Right kidney (tissue), 1 donor: ENCODE data around the gene C12orf42.
A peak's percentile ranks its signal among the peaks of the same experiment; 100 is the strongest.

ENCODE experiments used
- DNase-seq: peaks from one replicate; pipeline ENCODE4 v3.0.0-alpha.2; 2016

C12orf42 gene

DNA sequence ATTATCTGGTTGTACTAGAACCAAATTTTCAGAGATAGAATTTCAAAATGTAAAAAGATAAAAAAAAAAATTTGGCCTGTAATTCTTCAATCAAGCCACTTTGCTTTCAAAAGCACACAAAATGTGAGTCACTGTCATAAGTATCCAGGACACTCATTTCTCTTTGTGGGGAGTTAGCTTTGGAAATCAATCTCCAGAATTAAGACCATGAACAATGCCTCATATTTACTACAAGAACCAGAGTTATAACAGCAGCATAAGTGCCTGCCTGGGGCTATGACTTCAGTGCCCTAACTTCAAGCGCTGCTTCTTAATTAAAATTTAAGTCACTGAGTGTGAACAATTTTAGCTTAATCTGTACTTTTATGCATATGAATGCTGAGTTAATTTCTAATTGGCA is 162.1 kb downstream of the C12orf42 start:
- no peak for DNase-seq

DNA sequence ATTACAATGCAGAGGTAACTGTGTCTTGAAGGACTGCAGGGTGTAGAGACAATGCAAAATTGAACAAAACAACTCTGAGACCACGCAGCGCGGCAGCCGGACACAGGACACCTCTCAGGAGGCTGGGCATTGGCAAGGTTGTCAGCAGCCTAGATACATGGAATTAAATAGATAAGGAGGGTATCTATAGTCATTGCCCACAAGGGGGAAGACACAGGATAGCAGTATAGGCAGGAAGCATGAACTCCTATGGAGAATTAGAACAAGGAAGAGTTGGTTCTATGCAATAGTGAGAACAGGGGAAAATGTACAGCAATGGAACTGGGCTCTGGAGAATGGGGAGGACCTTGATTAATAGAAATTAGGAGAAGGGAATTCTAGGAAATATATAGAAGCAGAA is 164.1 kb downstream of the C12orf42 start:
- no peak for DNase-seq

DNA sequence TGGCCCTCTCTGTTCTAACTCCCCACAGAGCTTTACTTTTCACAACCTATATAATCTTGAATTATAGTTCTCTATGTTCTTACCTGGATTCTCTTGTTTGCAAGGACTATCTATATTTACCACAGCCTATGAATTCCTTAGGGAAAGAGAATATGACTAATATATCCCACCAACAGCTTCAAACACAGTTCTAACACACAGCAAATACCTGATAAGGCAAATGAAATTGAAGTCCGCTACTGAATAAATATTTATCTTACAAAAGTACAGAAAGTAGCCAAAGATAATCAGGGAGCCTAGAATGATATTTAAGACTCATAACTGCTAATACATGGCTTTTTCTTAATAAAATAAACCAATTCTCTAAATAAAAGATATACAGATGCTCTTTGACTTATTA is 165.1 kb downstream of the C12orf42 start:
- no peak for DNase-seq

DNA sequence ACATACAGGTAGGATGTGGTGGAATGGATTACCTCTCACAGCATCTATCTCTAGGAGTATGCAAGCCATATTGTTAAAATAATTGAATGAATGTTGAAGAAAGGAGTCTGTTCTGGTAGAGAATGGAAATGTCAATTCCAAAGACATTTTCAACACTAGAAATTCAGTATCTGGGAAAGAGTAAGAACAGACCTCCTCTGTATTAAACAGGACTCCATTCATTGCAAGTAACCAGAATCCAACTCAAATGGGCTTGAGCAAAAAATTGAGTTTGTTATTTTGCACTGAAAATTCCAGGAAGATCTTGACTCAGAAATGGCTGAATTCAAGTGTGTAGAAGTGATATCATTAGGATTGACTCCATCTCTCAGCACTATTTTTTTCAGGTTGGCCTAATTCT is 168.1 kb downstream of the C12orf42 start:
- DNase-seq, result no peak

DNA sequence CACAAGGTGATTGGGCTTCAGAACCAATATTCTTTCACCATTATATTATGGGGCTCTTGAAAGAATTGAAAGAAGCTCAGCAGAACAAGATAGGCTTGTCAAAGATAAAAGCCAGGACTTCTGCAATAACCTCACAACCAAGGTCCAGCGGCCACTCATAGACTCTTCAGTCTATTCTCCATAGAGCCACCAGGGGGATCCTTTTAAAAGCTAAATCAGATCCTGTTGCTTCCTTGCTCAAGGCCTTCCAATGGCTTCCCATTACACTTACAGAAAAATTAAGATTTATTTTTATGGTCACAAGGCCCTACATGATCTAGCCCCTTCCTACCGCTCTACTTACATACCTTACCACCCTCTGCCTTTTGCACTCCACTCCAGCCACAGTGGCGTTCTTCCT is 169.6 kb downstream of the C12orf42 start:
- no peak for DNase-seq

DNA sequence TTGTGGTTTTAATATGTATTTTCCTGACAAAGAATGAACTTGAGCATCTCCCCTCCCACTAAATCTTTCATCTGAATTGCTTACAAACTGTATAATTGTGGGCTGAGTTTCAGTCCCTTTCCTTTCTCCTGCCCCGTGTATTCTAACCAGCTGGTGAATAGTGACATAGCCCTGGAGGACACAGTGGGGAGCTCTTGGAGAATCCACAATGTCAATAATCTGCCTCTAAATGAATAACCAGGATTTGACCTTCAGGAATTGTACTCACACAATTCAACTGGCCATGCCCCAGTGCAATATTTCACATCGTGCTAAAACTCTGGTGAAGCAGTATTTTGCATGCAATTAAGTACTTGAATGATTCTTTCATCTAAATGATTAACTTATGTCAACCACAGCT is 177.2 kb downstream of the C12orf42 start:
- no peak for DNase-seq

DNA sequence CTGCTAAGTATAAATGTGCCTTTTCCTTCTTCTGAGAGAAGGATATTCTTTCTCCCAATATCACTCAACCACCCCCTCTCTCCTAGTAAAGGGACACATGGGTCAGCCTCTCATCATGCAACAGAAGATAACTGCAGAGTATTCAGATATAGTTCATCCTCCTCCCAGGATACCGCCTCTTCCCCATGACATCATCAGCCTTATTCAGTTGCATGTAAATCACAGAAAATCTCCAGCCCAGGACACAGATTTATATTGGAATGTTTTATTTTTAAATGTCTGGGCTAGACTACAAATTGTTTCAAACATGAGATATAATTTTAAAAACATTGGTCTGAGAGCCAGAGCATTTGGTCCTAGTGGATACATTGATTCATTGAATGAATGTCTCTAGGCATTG is 178.5 kb downstream of the C12orf42 start:
- no peak for DNase-seq

DNA sequence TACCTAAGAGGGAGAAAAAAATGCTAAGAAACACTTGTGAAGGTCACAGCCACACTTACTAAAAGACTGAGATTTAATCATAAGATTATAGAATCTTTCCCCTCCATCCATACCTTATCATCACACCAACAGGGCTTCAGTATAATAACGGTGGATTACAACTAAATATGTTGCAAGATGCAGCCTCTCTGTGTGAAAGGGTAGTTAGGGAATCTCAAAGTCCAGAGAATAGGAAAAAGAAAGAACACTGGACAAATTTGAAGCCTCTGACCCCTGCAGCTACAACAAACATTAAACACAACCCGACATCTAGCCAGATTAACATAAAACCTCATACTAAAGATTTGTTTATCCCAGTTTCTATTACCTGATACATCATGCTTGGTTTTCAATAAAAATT is 181.0 kb downstream of the C12orf42 start:
- no peak for DNase-seq

DNA sequence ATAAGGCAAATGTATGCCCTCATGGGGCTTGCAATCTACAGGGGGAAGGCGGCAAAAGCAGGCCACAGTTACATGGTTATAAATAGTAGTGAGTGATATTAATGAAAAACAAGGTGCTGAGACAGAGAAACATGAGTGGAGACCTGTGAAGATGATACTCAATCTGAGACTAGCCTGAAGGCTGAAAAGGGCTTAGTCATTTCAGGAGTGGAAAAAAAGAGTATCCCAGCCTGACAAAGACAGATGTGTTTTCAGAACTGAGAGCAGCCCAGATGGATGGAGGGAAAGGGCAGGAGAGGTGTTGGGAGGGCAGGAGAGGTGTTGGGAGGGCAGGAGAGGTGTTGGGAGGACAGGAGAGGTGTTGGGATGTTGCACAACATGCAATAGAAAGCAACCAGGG is 181.9 kb downstream of the C12orf42 start:
- DNase-seq, result no peak

DNA sequence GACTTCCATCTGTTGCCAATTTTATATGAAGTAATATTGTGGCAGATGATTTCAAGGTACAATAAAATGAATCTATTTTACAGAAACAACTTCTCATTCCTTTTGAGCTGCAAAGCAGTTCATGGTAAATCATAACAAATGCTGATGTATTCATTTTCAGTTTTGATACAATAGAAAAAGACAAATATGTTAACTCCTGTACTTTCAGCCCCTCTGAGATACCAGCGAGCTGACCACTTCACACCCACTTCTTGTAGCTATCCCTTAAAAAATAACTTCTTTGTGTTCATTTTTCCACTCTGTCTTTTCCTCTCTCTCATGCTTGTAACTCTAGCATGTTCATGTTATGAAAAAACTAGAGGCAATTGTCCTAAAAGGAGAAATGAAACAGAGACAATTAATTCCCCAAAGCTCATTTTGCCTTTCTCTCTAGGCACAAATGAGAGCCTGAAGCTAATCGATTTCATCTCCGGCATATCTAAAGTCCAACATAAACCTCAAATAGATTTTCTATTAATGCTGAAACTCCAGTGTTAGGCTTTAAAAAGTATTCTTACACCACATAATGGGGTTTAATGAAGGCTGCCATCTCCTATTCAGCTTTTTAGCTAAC is 182.9 kb downstream of the C12orf42 start:
- no peak for DNase-seq

DNA sequence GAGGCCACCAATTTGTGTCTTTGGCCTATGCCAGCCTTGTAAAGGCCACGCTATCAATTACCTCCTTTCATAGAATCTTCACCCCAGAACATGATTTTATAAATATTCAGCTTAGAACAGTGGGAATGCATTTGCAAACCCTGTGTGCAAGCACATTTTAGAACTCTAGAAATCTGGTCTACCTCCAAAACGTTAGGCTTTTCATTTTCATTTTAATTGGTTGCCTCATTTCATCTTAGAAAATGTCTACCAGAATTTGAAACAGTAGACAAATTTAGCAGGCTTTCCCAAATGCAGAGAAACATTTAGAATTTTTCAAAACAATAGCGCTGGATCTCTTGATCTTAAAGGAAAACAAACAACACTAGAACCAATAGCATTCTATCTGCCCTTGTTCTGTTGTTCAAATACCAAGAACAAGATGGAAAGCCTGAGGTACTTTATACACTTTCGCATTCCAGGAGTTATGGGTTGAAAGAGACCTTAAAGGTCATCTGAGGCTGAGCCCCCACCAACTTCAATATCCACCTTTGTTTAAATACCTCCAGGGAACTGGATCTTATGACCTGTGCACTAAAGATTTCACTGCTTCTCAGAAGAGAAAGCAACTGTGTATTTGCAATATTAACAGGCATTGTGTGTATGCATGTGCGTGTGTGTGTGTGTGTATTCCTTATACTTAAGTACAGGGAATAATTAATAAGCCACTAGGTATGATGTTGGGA is 185.1 kb downstream of the C12orf42 start:
- DNase-seq, result no peak

DNA sequence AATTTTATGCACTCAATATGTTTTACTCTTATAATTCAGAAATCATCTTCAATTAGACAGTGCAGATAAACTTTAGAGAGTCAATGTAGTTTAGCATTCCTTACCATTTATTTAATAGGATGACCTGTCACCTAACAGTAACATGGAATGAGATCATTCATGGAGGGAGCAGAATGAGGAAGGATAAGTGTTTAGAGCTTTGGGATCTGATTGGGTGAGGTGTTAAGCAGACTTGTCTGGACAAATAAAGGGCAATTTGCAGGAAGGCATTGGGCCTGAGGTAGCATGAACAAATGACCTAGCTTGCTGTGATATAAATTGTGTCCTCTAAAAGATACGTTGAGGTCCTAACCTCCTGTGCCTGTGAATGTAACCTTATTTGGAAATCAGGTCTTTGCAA is 187.4 kb downstream of the C12orf42 start:
- no peak for DNase-seq

DNA sequence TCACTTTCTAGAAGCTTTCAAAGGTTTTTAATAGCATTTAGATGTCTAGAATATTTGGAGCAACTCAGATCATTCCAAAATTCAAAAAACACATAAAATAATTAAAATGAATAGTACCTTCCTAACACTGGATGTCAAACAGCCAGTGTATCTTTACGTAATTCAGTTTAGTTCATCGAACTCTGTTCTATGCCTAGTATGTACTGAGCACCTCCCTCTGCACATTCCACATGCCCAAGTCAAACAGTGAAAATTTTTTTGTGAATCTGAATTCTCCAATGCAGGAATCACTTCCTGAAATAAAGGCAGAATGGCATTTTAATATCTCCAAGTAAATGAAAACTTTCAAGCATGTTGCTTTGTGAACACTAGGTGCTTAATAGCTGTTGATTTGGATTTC is 192.3 kb downstream of the C12orf42 start:
- no peak for DNase-seq

DNA sequence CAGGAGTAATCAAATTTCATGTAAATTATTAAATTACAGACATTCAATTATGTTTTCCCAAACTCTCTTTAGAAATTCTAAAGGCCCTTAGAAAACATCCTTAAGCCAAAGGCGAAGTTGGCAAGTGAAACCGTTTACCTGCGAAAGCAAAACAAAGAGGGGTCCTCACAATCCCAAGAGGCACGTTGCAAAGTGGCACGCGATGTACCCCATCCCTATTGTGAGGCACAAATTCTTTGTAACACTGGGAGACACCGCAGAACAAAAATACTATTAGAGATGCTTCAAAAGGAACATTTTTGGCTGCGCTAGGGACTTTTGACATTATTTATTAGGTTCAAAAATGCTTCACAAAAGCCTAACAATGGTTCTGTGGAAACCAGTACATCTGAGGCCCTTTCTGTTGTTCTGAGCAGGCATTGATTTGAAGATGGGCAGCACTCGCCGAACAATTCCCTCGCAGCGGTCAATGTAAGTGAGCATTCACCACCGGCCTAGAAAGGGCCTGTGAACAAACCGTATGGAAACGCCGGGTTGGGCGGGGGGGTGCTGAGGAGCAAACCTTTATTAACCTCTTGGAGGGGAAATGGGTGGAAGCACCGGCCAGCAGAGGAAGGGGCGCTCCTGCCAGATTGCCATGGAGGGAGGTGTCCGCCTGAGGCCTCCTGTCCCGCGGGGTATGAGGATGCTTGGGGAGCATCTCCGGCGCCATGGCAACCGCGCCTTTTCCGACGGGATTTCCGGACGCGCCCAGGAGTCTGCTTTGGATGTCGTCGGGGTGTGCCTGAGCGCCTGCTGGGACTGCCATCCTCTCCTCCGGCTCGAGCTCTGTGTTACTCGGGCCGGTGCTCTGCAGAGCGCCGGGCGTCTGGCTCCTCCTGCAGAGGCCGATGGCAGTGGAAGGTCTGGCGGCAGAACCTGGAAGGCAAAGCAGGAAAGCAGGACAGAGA is 193.9 kb downstream of the C12orf42 start:
- peak; percentile 2 for DNase-seq

DNA sequence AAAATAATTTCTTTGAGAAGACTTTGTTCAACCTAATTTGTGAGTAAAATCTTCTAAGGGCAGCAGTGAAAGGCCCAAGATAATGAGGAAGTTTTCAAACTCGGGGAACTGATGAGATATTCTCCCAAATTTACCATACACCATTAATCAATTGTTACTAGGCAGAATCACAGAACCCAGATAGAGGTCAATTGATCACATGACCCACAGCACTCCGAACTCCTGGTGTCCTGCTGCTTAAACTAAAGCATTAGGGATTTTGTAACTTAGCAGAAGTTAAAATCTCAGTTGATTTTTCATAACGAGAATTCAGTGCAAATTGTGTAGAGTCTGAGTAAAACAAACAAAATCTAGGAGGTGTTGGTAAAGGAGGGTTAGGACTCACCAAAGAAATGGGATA is 207.8 kb downstream of the C12orf42 start:
- no peak for DNase-seq

DNA sequence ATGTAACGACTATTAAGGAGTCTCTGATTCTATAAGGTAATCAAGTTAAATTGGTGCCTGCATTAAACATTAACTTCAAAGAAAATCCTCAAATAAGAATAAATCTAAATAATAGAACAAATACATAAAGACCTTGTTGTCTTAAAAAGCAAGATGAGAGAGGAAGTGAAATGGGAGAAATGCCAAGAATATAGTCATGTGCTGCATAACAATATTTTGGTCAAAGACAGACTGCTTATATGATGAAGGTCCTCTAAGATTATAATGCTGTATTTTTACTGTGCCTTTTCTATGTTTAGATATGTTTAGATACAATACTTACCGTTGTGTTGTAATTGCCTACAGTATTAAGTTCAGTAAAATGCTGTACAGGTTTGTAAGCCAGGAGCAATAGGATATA is 213.6 kb downstream of the C12orf42 start:
- no peak for DNase-seq

DNA sequence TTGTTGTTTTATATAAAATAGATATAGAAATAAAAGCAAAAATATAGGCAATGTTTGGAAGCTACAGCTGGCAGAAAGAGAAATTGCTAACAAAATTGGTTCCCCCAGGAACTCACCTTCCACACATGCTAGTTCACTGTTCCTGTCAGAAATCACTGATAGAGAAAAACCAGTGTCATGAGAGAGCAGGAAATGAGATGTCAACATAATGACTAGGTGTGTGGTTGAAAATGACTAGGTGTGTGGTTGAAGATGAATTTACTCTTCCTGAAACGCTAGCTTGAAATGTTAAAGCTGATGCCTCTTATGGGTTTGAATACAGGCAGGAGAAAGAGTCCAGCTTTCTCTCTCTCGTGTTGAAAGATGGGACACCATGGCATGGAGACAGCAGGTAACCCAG is 216.3 kb downstream of the C12orf42 start:
- DNase-seq, result no peak

DNA sequence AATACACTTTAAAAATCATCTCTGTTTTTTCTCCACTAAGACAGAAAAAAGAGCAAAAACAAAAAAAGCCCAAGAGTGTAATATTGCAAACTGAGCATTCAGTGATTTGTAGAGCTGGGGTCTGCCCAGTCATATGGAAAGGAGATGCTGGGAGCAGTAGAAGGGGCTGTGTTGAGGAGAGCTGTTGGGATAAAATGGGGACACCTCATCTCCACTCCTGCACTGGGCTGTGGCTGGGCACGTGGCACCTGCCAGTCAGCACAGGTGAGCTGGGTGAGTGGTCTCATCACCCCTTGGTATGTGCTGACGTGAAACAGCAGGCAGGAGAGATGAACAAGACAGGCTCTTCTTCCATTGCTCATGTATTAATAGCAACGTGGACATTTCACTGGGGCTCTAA is 217.4 kb downstream of the C12orf42 start:
- DNase-seq, result no peak

DNA sequence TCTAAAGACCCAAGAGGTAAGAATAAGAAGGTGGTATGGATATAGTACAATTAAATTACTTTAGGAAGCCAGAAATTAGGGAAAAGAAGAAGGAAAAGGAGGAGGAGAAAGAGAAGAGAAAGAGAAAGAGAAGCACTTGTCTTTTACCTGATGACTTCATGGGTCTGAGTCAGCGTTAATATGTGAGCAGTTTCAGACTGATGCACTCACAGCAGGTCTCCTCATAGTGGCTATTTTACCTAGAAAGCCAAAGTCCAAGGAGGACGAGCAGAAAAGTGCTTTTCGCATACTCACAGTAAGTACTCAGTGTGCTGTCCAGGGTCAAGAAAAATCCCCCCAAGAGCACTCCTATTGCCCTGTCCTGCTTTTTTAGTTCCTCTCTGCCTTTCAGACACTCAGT is 222.1 kb downstream of the C12orf42 start:
- no peak for DNase-seq

DNA sequence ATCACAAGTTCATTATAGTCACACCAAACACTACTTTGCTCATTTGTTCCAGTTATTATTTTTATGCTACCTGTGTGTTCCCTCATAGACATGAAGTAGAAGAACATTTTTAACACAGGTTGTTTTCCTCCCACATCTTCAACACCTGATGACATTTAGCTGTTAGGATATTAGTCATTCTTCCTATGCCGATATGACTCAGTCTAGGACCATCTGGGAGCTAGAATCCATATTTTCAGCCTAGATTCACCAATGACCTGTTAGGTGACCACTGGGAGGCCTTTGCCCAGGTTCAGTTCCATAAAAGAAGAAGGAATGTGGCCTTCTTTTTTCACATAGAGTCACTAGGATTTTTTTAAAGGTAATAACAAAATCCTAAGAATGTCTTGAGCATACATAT is 222.8 kb downstream of the C12orf42 start:
- no peak for DNase-seq

DNA sequence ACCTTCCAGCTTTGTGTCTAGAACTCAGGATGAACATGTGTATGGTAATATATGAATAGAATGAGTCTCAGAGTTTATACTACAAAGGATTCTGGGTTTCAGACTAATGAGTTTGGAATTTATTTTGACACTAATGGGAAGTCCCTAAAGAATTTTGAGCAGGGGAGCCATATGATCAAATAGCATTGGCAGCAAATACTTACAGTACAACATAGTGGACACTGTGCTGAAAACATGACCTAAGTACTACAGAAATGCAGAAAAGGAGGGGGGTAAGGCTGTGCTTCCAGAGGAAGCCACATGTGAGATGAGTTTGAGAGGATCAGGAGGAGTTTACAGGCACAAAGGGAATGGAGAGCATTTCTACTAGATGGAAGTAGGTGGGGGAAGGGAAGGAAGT is 225.8 kb downstream of the C12orf42 start:
- no peak for DNase-seq

DNA sequence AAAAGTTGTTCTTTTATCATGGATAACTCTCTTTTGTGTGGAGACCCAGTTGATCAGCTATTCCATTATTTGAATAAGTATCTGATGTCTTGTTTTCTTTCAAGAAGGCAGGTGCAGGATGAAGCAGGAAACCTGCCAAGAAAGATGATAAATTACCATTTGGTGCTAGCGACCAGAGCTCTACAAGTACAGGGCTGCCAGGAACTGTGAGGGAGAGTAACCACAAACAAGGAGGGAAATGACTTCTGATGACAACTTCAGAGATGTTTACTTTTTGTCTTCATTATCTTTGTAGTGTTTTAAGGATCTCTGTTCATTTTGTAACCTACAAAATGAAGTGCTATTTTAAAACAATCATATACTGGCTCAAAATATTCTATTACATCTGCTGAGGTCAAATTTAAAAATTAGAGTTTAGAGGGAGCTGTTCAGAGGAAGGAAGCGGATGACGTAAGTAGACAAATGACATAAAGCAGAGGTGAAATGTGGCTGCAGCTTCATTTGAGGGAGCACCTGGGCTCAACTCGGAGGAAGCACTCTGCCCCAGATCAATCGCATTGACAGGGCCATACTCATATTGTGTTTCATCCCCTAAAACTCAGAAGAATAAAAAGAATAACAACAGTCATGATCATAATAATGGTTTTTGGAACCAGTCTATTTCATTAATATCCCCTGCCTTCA is 226.8 kb downstream of the C12orf42 start:
- no peak for DNase-seq

DNA sequence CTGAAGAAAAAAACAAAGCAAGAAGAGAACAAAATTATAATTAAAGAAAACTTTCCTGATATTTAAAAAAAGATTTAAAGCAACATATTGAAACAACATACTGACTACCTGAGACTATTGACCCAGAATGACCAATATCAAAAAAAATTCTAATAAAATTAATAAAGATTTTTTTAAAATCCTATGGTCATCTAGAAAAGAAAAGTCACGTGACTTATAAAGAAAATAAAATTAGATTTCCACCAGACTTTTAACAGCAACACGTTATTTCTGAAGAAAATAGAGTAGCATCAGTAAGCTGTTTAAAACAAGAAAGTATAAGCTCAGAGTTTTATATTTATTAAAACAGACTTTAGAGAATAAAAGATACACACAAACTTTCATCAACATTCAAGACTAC is 238.0 kb downstream of the C12orf42 start:
- no peak for DNase-seq
